K562 (cell line): Measurements from ENCODE around the gene KIF5C.

Source experiments
- CCAR2 ChIP-seq: fragments of 200-400 bp; formaldehyde crosslinking; IDR thresholded peaks from 2 replicates; pipeline ENCODE4 v1.6.1; 2017; ENCODE audit warnings: mild to moderate bottlenecking, low read depth, low read length
- ETV6 ChIP-seq, 3 experiments: fragments of 150-350 bp in 1 of 3; sonication (generic) in 1 of 3; formaldehyde crosslinking in 1 of 3; IDR thresholded peaks; 2 replicates each; pipeline versions ENCODE4 v1.6.1 to v1.8.0; 2014 to 2022; ENCODE audit warnings: borderline replicate concordance in 2 of 3, low read depth in 2 of 3, antibody characterized with exemption in 1 of 3, low read length in 1 of 3, mild to moderate bottlenecking in 1 of 3, missing genetic modification reagents in 1 of 3
- IRF1 ChIP-seq: sonication (generic); formaldehyde crosslinking; IDR thresholded peaks from 2 replicates; pipeline ENCODE4 v1.8.0; 2022; ENCODE audit warnings: missing genetic modification reagents, mild to moderate bottlenecking, borderline replicate concordance
- MAX ChIP-seq: sonication (generic); formaldehyde crosslinking; IDR thresholded peaks from 2 replicates; pipeline ENCODE4 v1.9.0; 2022; ENCODE audit warnings: mild to moderate bottlenecking, missing genetic modification reagents
- SIN3A ChIP-seq, 2 experiments: fragments of 150-350 bp in 1 of 2; IDR thresholded peaks; 2 replicates each; pipeline ENCODE4 v1.6.1; 2011 to 2016; ENCODE audit warnings: borderline replicate concordance in 2 of 2, low read depth in 2 of 2, low read length in 2 of 2, mild to moderate bottlenecking in 2 of 2, moderate library complexity in 2 of 2; ENCODE audit not compliant: control insufficient read depth in 1 of 2
- TARDBP ChIP-seq: fragments of 450-650 bp; IDR thresholded peaks from 2 replicates; pipeline ENCODE4 v1.6.1; 2016
- TEAD1 ChIP-seq, 2 experiments: fragments of 450-650 bp in 1 of 2; sonication (generic) in 1 of 2; formaldehyde crosslinking; IDR thresholded peaks; 2 replicates each; pipeline versions ENCODE4 v1.4.0 to v1.8.0; 2020 to 2022; ENCODE audit warnings: mild to moderate bottlenecking in 2 of 2, missing genetic modification reagents in 1 of 2
- UBTF ChIP-seq, 2 experiments: IDR thresholded peaks; 2 replicates each; pipeline ENCODE4 v1.6.1; 2012; ENCODE audit warnings: improper control_type of control experiment in 2 of 2, low read depth in 2 of 2, low read length in 2 of 2, borderline replicate concordance in 1 of 2
- ZBTB33 ChIP-seq: sonication (generic); formaldehyde crosslinking; IDR thresholded peaks from 2 replicates; pipeline ENCODE4 v1.8.1; 2023; ENCODE audit warnings: mild to moderate bottlenecking, missing genetic modification reagents
- ZBTB8A ChIP-seq: fragments of 450-650 bp; IDR thresholded peaks from 2 replicates; pipeline ENCODE4 v1.6.1; 2018; ENCODE audit warnings: mild to moderate bottlenecking, moderate library complexity; ENCODE audit not compliant: partially characterized antibody
- ZNF232 ChIP-seq: sonication (generic); formaldehyde crosslinking; IDR thresholded peaks from 2 replicates; pipeline ENCODE4 v1.8.0; 2022; ENCODE audit warnings: mild to moderate bottlenecking, missing genetic modification reagents
- ZNF407 ChIP-seq: fragments of 450-650 bp; IDR thresholded peaks from 2 replicates; pipeline ENCODE4 v1.6.1; 2016; ENCODE audit warnings: low read depth
- ZNF41 ChIP-seq: fragments of 250-450 bp; sonication (Bioruptor Pico); conservative IDR thresholded peaks from 2 replicates; pipeline ENCODE4 v1.4.0; 2020; ENCODE audit warnings: mild to moderate bottlenecking

- TF ChIP-seq TEAD1 (CRISPR knock-in tag; IDR thresholded peaks at IDR 0.05): no peak
- TF ChIP-seq SIN3A (IDR thresholded peaks at IDR 0.05; ENCODE audit: borderline replicate concordance in 2 of 2, control insufficient read depth in 1 of 2, low read depth in 2 of 2, low read length in 2 of 2): no peak
- no peak for TF ChIP-seq TARDBP
- no peak for TF ChIP-seq MAX
- TF ChIP-seq ZBTB8A: no peak
- TF ChIP-seq UBTF (IDR thresholded peaks at IDR 0.05; ENCODE audit: borderline replicate concordance in 1 of 2, low read depth in 2 of 2, low read length in 2 of 2): no peak
- TF ChIP-seq CCAR2: no peak
- TF ChIP-seq ZBTB33: no peak
- no peak for TF ChIP-seq ZNF407
- TF ChIP-seq IRF1 (CRISPR knock-in tag): no peak
- no peak for TF ChIP-seq ZNF232 (CRISPR knock-in tag)
- TF ChIP-seq ETV6 (IDR thresholded peaks at IDR 0.05; ENCODE audit: borderline replicate concordance in 1 of 2, low read depth in 2 of 2, low read length in 1 of 2): no peak
- no peak for TF ChIP-seq ETV6 (CRISPR knock-in tag; IDR thresholded peaks at IDR 0.05; ENCODE audit: borderline replicate concordance)
- no peak for TF ChIP-seq ZNF41 (CRISPR knock-in tag)
Observed at GRCh38 chr2:148989882-148990493, 115.0 kb downstream of the KIF5C start.
